ENCODE results near the gene BBS9.

- TF ChIP-seq, protein P1, sequence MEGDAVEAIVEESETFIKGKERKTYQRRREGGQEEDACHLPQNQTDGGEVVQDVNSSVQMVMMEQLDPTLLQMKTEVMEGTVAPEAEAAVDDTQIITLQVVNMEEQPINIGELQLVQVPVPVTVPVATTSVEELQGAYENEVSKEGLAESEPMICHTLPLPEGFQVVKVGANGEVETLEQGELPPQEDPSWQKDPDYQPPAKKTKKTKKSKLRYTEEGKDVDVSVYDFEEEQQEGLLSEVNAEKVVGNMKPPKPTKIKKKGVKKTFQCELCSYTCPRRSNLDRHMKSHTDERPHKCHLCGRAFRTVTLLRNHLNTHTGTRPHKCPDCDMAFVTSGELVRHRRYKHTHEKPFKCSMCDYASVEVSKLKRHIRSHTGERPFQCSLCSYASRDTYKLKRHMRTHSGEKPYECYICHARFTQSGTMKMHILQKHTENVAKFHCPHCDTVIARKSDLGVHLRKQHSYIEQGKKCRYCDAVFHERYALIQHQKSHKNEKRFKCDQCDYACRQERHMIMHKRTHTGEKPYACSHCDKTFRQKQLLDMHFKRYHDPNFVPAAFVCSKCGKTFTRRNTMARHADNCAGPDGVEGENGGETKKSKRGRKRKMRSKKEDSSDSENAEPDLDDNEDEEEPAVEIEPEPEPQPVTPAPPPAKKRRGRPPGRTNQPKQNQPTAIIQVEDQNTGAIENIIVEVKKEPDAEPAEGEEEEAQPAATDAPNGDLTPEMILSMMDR (IDR thresholded peaks at IDR 0.05): no peak
- no peak for TF ChIP-seq POLR2A (IDR thresholded peaks at IDR 0.05)
Observed at GRCh38 chr7:33379891-33380525, 250.6 kb downstream of the BBS9 start.

All from testis (tissue), 2 donors.